Retina (tissue), 1 donor: ENCODE results near the gene C1QTNF1.

ENCODE experiments used
- DNase-seq: peaks from one replicate; pipeline ENCODE4 v3.0.0-alpha.2; 2016

Gene C1QTNF1

GRCh38 chr17:79057737-79058385 is 33.9 kb downstream of the C1QTNF1 start:
- no peak for DNase-seq

- DNase-seq: no peak
Observed at GRCh38 chr17:79062691-79063090, 38.7 kb downstream of the C1QTNF1 start.

DNA sequence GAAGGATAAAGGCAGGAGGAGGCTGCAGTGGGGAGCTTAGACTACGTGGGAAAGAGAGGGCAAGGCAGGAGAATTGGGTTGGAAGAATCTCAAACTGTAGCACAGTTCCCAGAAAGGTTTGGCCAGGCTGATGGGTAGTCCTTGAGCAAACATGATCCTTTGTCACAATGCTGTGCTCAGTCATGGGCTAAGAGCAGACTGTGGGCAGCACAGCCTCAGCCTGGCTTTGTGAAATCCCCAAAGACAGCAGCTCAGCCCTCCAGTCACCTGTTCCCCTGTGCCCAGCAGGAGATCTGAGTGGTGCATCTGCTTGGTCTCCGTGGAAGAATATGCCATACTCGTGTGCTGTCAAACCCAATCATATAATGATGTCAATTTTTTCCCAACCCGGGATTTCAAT is 40.1 kb downstream of the C1QTNF1 start:
- no peak for DNase-seq

DNA sequence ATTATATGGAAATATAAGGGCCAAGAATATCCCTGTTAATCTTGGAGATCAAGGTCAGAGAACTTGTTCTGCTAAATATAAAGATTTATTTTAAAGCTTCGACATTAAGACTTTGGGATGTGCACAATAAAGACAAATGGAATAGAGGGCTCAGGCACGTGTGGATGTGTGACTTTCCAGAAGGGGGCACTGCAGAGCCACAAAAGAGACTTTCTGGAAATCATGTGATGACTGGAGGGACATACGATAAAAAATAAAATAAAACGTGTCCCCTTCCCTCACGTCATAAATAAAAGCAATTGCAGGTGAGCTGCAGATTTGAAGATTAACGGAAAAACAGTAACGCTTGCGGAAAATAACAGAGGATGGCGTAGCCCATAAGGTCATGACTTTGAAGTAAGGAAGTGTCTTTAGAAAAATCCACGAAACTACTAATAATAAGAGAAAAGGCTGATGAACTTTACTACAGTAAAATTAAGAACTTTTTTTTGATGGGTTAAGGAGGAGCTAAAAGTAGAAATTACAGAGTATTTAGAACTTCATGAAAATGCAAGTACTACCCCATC is 41.2 kb downstream of the C1QTNF1 start:
- DNase-seq: no peak

DNA sequence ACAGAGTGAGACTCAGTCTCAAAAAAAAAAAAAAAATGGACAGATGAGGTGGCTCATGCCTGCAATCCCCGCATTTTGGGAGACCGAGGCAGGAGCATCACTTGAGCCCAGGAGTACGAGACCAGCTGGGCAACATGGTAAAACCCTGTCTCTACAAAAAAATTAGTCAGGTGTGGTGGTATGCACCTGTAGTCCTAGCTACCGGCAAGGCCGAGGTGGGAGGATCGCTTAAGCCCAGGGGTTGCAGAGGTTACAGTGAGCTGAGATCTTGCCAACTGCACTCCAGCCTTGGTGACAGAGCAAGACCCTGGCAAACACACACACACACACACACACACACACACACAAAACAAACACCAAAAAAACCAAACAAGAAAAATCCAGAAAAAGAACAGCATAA is 43.0 kb downstream of the C1QTNF1 start:
- no peak for DNase-seq

DNA sequence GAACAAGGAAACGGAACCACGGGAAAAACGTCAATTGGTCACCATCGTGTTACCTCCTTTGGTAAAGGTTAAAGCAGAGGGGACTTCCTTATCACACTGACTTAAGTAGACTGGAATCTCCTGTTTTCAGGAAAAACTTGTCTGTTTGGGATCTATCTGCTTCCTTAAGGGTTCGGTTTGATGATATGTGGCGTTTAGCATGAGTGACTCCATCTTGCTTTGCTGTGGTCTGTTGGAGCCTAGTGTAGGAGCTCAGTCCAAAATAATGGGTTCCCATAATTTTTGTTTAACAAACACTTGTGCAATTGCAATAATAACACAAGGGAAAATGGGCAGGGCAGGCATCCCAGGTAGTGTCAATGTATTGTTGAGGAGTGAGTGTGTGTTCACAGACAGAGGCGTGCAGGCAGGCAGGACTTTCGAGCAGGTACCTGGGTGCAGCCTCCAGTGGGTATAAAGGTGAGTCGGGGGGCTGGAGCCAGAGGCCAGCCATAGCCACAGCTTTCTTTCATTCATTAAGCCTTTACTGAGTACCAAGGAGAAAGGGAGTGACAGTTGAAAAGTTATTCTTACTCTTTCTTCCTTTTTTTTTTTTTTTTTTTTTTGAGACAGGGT is 46.4 kb downstream of the C1QTNF1 start:
- DNase-seq: no peak

GRCh38 chr17:79071161-79071740 is 47.3 kb downstream of the C1QTNF1 start:
- DNase-seq: no peak

DNA sequence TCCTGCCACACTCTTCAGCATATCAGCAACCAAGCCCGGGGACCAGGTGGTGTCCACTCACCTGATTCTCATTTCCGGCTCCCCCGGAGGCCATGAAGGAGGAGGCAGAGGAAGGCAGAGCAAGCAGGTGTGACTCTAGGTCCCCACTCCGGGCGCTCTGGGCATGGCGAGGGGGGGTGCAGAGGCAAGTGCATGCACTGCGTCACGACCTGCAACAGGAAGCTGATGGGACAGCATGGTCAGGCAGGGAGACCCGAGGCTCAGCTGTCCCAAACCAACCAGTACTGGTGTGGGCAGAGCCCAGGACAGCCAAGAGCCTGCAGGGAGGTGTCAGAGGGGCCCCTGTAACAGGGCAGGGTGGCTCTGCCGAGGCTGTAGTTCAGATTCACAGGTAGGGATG is 48.6 kb downstream of the C1QTNF1 start:
- DNase-seq: no peak

DNA sequence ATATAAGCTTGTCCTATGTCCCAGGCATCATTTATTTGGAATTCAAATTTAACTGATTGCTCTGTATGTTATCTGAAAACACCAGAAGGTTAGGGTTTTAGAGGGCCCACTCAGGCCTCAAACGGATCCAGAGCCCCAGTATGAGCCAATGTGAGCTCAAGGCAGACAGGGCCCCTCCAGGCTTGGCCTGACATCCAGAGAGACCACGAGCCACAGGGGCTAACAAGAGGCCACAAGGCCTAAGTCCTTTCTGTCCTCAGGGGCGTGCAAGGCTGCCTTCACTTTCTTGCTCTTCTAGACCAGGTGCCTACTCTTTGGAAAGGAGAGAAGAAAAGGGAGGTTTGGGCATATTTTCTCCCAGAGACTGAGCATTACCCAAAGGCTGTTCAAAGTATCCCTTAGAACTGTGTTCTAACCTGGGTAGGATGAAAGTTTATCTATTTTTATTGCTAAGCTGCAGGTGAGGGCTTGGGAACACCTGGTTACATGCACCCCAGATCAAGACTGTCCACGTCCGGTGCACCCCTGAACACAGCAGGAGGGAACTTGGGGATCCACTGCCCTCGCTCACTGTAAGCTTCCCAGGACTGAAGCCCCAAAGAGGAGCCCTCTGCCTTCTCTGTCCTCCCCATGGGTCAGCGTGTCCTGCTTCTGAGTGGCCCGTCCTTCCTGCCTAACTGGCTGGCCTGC is 49.2 kb downstream of the C1QTNF1 start:
- DNase-seq: no peak

DNA sequence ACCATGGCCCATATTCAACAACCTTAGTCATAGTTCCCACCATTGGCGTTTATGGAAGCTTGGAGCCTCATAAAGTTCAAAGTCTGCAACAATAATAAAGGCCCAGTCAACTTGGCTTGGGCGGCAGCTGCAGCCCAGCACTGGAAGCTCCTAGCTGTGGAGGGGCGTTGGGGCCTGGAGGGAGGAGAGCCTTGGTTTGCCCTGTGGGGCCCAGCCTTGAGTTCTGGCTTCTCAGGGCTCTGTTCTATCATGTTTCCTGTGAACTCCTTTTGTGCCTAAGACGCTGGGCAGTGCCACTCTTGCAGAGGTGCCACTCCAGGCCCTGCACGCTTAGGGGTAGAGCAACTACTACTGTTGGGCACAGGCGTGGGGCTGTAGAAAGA is 49.7 kb downstream of the C1QTNF1 start:
- DNase-seq: no peak

- DNase-seq: peak; percentile 46
Observed at GRCh38 chr17:79074121-79074648, 50.2 kb downstream of the C1QTNF1 start.

DNA sequence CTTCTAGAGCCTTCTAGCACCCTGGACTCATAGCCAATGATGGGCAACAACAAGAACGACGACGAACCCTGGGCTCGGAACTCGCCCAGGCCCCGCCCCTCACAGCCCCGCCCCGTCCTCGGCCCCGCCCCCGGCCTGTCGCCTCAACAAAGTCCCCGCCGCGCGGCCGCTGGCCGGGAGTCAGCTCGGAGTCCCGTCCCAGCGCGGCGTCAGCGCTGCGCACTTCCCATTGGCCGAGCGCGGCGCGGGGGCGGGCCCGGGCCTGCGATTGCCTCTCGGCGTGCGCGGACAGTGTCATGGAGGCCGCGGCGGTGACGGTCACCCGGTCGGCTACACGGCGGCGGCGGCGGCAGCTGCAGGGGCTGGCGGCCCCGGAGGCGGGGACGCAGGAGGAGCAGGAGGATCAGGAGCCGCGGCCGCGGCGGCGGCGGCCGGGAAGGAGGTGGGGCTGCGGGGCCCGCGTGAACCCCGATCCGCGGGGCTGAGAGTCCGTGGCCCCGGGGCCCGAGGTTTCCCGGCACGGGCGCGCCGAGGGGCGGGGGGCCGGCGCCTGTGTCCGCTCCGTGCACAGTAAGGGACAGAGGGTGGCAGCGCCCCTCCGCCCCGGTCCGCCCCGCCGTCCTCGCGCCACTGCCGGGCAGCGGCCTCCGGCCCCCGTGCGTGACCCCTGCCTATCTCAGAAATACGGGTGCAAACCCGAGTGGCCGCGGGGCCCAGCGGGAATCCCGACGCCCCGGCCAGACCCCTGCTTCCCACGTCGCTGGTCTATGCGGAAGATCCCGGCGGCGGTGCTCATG is 50.9 kb downstream of the C1QTNF1 start, which contains the start of gene ENGASE:
ENGASE (plus strand) TSS at position 176 of the 797 bp plus-strand sequence; CDS start at position 297, 121 bp downstream.
- DNase-seq: peak; percentile 83

GRCh38 chr17:79075446-79075750 is 51.4 kb downstream of the C1QTNF1 start:
- no peak for DNase-seq

DNA sequence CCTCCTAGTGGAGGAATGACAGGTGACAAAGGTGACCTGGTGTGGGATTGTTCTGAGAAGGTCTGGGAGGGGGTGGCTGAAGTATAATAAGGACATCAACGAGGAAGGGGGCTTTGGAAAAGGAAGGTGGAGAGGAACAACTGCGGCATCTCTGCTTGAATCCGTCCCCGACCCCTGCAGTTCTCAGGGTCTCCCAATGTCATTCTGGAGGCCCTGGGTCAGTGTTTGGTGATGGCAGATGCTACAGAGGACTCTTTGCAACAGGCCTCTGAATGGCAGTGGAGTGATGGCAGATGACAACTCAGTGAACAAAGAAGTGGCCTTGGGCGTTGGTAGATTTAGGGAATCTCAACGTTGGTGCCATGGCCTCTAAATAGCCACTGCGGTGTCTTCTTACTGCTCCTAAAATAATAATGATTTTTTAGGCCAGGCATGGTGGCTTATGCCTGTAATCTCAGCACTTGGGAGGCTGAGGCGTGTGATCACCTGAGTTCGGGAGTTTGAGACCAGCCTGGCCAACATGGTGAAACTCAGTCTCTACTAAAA is 52.0 kb downstream of the C1QTNF1 start:
- DNase-seq: no peak

GRCh38 chr17:79077587-79077986 is 53.6 kb downstream of the C1QTNF1 start:
- no peak for DNase-seq

GRCh38 chr17:79078476-79079190 is 54.7 kb downstream of the C1QTNF1 start:
- no peak for DNase-seq

DNA sequence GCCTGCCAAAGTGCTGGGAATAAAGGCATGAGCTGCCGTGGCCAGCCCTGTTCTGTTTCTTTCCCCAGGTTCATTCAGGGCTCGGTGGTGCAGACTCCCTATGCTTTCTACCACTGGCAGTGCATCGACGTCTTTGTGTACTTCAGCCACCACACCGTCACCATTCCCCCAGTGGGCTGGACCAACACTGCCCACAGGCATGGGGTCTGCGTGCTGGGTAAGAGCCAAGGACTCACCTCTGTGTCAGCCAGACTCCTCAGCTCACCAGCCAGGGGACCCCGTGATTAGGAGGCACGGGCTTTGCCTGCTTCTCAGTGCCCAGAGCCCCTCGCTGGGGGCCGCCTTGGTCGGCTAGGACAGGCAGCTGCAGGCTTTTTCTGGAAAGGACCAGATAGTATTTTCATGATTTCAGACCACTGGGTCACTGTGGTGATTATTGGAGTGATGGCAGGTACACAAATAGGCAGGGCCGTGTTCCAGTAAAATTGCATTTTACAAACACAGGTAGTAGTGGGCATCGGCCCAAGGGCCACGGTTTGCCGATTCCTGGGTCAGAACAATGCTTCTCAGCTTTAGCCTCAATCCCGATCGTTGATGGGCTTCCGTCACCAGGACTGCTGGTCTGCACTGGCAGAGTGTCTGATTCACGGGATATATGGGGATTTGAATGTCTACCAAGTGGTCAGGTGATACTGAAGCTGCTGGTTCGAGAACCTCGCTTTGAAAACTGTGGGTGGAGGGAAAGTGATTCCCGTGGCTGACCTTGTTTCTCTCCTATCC is 55.6 kb downstream of the C1QTNF1 start:
- DNase-seq: no peak

DNA sequence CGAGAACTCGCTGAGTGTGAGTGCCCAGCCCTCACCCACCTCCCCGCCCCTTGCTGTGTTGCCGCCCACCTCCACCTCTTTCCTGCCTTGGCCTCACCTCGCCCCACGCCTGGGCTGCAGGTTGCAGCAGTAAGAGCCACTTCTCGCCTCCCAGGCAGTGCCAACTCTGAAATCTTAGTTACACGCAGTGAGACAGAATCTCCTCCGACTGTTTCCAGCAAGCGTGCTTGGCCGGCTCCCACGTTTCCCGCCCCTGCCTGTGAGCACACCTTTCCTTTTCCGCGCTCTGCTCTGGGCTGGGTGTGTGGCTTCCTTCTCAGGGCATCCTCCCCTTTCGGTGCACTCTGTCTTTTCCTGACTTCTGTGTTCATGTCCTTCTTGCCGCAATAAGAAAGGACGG is 56.4 kb downstream of the C1QTNF1 start:
- no peak for DNase-seq

DNA sequence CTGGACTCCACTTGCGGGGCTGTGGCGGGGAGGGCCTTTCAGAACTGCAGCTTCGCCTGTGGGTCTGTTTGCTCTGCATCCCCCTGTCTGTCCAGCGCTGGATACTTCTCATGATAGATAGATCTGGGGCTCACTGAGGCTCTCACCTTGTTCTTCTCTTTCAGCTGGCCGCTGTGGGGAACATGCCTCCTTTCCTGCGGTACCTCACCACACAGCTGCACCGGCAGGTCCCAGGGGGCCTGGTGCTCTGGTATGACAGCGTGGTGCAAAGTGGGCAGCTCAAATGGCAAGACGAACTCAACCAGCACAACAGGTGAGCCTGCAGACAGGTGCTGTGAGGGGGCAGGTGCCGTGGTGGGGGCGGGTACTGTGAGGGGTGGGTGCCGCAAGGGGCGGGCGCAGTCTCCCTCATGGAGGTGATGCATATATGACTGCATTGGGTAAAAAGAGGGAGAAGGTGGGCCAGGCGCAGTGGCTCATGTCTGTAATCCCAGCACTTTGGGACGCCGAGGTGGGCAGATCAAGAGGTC is 56.9 kb downstream of the C1QTNF1 start:
- no peak for DNase-seq

DNA sequence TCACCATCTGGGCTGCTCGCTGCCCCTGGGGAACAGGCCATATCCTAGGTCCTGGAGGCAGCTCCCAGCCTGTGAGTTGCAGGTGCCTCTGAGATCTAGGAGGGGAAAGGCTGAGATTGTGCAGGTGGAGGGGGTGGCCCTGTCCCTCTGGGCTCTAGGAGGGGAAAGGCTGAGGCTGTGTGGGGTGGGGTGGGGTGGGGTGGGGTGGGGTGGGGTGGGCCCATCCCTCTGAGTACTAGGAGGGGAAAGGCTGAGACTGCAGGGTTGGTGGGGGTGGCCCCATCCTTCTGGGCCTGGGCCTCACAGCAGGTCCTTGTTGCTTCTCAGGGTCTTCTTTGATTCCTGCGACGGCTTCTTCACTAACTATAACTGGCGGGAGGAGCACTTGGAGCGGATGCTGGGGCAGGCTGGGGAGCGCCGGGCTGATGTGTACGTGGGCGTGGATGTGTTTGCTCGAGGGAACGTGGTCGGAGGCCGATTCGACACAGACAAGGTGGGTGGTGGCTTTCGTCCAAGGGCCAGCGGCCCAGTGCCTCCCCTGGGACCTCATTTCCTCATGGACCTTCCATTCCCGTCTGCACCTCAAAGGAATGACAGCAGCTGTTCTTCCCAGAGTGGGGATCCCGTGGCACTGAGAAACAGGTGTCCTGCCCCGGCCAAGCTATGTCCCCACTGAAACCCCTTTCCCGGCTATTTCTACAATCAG is 57.8 kb downstream of the C1QTNF1 start:
- DNase-seq: no peak
